GM12891 (cell line): Measurements from ENCODE around the gene SLC7A1.

Source experiments
- PAX5 ChIP-seq: IDR thresholded peaks from 2 replicates; pipeline ENCODE4 v1.6.1; 2011; ENCODE audit warnings: low read length, moderate library complexity, mild to moderate bottlenecking; ENCODE audit not compliant: insufficient read depth, severe bottlenecking
- POLR2AphosphoS5 ChIP-seq: IDR thresholded peaks from 2 replicates; pipeline ENCODE4 v1.6.1; 2011; ENCODE audit warnings: low read depth, low read length, control low read depth

DNA sequence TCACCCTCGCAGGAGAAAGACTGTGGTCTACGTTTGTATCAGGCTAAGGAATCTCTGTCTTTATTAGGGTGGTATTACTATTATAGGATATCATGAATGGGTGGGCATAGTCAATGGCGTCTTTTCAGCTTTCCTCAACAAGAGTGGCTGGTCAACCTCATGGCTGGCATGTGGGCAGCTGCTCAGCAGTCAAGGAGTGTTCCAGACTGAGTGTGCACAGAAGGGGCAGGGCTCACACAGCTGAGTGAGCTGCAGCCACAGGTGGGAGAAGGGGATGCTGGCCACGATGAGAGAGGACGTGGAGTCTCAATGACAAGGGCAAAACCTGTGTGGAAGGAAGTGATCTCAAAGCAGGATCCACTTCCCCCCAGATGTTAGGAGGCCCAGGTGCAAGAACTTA, 54.7 kb downstream of the SLC7A1 start:
- TF ChIP-seq PAX5: no peak
- TF ChIP-seq POLR2AphosphoS5: no peak
